ENCODE data around the gene KLHDC9.
"Not testable (repeated sequence)": the region's sequence is repeated elsewhere in the genome, so short reads cannot be mapped to it uniquely, and the experiment has no call there.

GRCh38 chr1:161063936-161064335 lies 34.2 kb upstream of the KLHDC9 start:
- TF ChIP-seq EZH2 (IDR thresholded peaks at IDR 0.05; ENCODE audit: borderline replicate concordance, insufficient read depth, low read depth, low read length, poor library complexity, severe bottlenecking); CTCF (IDR thresholded peaks at IDR 0.05): not testable (repeated sequence)
